HEK293T (cell line): ENCODE results near the gene TMEM256.
A peak's percentile ranks its signal among the peaks of the same experiment; 100 is the strongest.

Source experiments
- ARNT ChIP-seq: fragments of 450-650 bp; IDR thresholded peaks from 2 replicates; pipeline ENCODE4 v1.6.1; 2017; ENCODE audit warnings: mild to moderate bottlenecking
- BHLHE40 ChIP-seq: fragments of 450-650 bp; IDR thresholded peaks from 2 replicates; pipeline ENCODE4 v1.6.1; 2016; ENCODE audit warnings: mild to moderate bottlenecking, moderate library complexity, borderline replicate concordance
- CTBP1 ChIP-seq: fragments of 450-650 bp; IDR thresholded peaks from 2 replicates; pipeline ENCODE4 v1.6.1; 2016; ENCODE audit warnings: borderline replicate concordance
- ELF4 ChIP-seq: fragments of 450-650 bp; IDR thresholded peaks from 2 replicates; pipeline ENCODE4 v1.6.1; 2017; ENCODE audit warnings: antibody characterized with exemption
- FOXA1 ChIP-seq: fragments of 450-650 bp; IDR thresholded peaks from 2 replicates; pipeline ENCODE4 v1.6.1; 2016; ENCODE audit warnings: mild to moderate bottlenecking
- FOXK2 ChIP-seq: fragments of 450-650 bp; IDR thresholded peaks from 2 replicates; pipeline ENCODE4 v1.6.1; 2016; ENCODE audit warnings: mild to moderate bottlenecking
- FOXM1 ChIP-seq: fragments of 450-650 bp; IDR thresholded peaks from 2 replicates; pipeline ENCODE4 v1.6.1; 2017; ENCODE audit warnings: mild to moderate bottlenecking, borderline replicate concordance
- HDGF ChIP-seq: fragments of 450-650 bp; IDR thresholded peaks from 2 replicates; pipeline ENCODE4 v1.6.1; 2017; ENCODE audit warnings: antibody characterized with exemption, borderline replicate concordance
- PKNOX1 ChIP-seq: fragments of 450-650 bp; IDR thresholded peaks from 2 replicates; pipeline ENCODE4 v1.6.1; 2016
- SP1 ChIP-seq: fragments of 450-650 bp; IDR thresholded peaks from 2 replicates; pipeline ENCODE4 v1.6.1; 2017
- SUZ12 ChIP-seq: fragments of 450-650 bp; IDR thresholded peaks from 2 replicates; pipeline ENCODE4 v1.6.1; 2016; ENCODE audit warnings: mild to moderate bottlenecking
- TARDBP ChIP-seq: fragments of 450-650 bp; IDR thresholded peaks from 2 replicates; pipeline ENCODE4 v1.6.1; 2016
- ZNF384 ChIP-seq: fragments of 450-650 bp; IDR thresholded peaks from 2 replicates; pipeline ENCODE4 v1.6.1; 2016

DNA sequence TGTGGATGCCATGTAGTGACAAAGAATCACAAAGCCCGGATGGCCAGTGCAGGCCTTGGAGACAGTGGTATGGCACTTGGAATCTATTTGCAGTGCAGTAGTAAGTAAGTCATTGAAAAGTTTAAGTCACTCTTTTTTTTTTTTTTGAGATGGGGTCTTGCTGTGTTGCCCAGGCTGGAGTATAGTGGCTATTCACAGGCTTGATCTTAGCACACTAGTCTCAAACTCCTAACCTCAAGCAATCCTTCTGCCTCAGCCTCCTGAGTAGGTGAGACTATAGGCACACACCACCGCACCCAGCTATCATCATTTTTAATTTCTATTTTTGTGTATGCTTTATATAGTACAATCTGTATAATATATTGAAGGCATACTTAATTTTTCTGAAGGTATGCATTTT is 5.3 kb downstream of the TMEM256 start:
- TF ChIP-seq SUZ12 (no peak), SP1 (no peak), BHLHE40 (no peak), FOXA1 (no peak), HDGF (no peak), TARDBP (no peak), ZNF384 (peak; percentile 57; the same call in 1 of the 2 replicates), ARNT (no peak), ELF4 (no peak), FOXK2 (no peak), PKNOX1 (no peak), FOXM1 (no peak), CTBP1 (no peak)
